Smooth muscle cell (in vitro differentiated cells): ENCODE data around the gene INO80D. TPM values are rescaled to one million over a fixed set of nuclear protein-coding genes. Genes with fewer than 3 reads are reported as not detected.
"Not testable (repeated sequence)": the region's sequence is repeated elsewhere in the genome, so short reads cannot be mapped to it uniquely, and the experiment has no call there.

ENCODE experiments used
- DNase-seq: peaks from one replicate; lab custom pipeline; 2025; ENCODE audit not compliant: unreplicated experiment; lab: John Stamatoyannopoulos, UW
- H2AFZ ChIP-seq: fragments of 200-600 bp; sonication (generic); 2 replicates; pipeline ENCODE4 v1.6.0; 2016; ENCODE audit warnings: antibody characterized with exemption, low read depth, mild to moderate bottlenecking
- H3F3A ChIP-seq: fragments of 200-600 bp; sonication (generic); 2 replicates; pipeline ENCODE4 v1.6.0; 2017; ENCODE audit warnings: antibody characterized with exemption, low read depth
- H3K27ac ChIP-seq: fragments of 200-600 bp; sonication (generic); 2 replicates; pipeline ENCODE4 v1.5.1; 2016; ENCODE audit warnings: low read depth, mild to moderate bottlenecking
- H3K27me3 ChIP-seq: fragments of 200-600 bp; sonication (generic); 2 replicates; pipeline ENCODE4 v1.6.1; 2016; ENCODE audit warnings: low read depth, mild to moderate bottlenecking
- H3K36me3 ChIP-seq: fragments of 200-600 bp; sonication (generic); 2 replicates; pipeline ENCODE4 v1.5.1; 2016; ENCODE audit warnings: low read depth
- H3K4me1 ChIP-seq: fragments of 200-600 bp; sonication (generic); 2 replicates; pipeline ENCODE4 v1.5.1; 2016; ENCODE audit warnings: low read depth
- H3K4me2 ChIP-seq: fragments of 200-600 bp; sonication (generic); 2 replicates; pipeline ENCODE4 v1.6.0; 2016; ENCODE audit warnings: mild to moderate bottlenecking
- H3K4me3 ChIP-seq: fragments of 200-600 bp; sonication (generic); 2 replicates; pipeline ENCODE4 v1.5.1; 2016; ENCODE audit warnings: mild to moderate bottlenecking
- H3K79me2 ChIP-seq: fragments of 200-600 bp; sonication (generic); 2 replicates; pipeline ENCODE4 v1.6.0; 2016; ENCODE audit warnings: low read depth, mild to moderate bottlenecking
- H3K9ac ChIP-seq: fragments of 200-600 bp; sonication (generic); 2 replicates; pipeline ENCODE4 v1.6.0; 2016; ENCODE audit warnings: low read depth
- H3K9me3 ChIP-seq: fragments of 200-600 bp; sonication (generic); replicated peaks from 2 replicates; pipeline ENCODE4 v1.5.1; 2016; ENCODE audit warnings: low read depth
- H4K20me1 ChIP-seq: fragments of 200-600 bp; sonication (generic); 2 replicates; pipeline ENCODE4 v1.6.0; 2016; ENCODE audit warnings: low read depth
- CTCF ChIP-seq: fragments of 200-600 bp; sonication (generic); IDR thresholded peaks from 2 replicates; pipeline ENCODE4 v1.5.1; 2017; ENCODE audit warnings: borderline replicate concordance, mild to moderate bottlenecking, antibody characterized with exemption; ENCODE audit not compliant: insufficient read depth, poor library complexity, severe bottlenecking
- WGBS: methylation state at CpG from one replicate; pipeline ENCODE4 v1.1.7; 2016; ENCODE audit warnings: low lambda C conversion rate; 5-methylcytosine and 5-hydroxymethylcytosine counted together
- polyA plus RNA-seq: library from polyadenylated mRNA; unstranded; fragments of >200 nt; fragmentation: Nextera tagmentation; extraction: Ambion mirVana; gene quantifications from 2 replicates; pipeline ENCODE4 v1.2.1, GENCODE V29; 2016
- total RNA-seq: library from RNA; depleted of rRNA; stranded (reverse); fragments of >200 nt; gene quantifications from 2 replicates; pipeline ENCODE4 v1.2.3, GENCODE V29; 2014

The INO80D gene
- total and polyA plus RNA-seq, 2 experiments from 2014 or later = 1.4 to 9.1 TPM

- Histone ChIP-seq H3K9ac (no peak overlapping the region), H3F3A (no peaks in the 10 kb centered on the region), H3K79me2 (peaks cover 86% of the 10 kb centered on the region), H3K4me1 (peaks cover 21% of the 10 kb centered on the region), H3K4me2 (no peak overlapping the region), H4K20me1 (peaks cover 66% of the 10 kb centered on the region), H2AFZ (no peak overlapping the region), H3K9me3 (no peaks in the 10 kb centered on the region), H3K27ac (no peak overlapping the region), H3K4me3 (no peak overlapping the region), H3K27me3 (no peaks in the 10 kb centered on the region), H3K36me3 (no peaks in the 10 kb centered on the region)
- WGBS = 51% methylated on average over 9 of the region's 9 CpGs
- no peak for TF ChIP-seq CTCF
- DNase-seq = no peak
Observed at GRCh38 chr2:206079699-206080465, 6.1 kb downstream of the INO80D start.

GRCh38 chr2:206077879-206078278 is 8.1 kb downstream of the INO80D start:
- H4K20me1 ChIP-seq = peaks cover 83% of the 10 kb centered on the region
- WGBS = 99% methylated on average over 5 of the region's 5 CpGs
- H3F3A ChIP-seq, H3K4me3 ChIP-seq, H2AFZ ChIP-seq, H3K4me2 ChIP-seq, H3K27ac ChIP-seq, H3K27me3 ChIP-seq, H3K4me1 ChIP-seq, H3K9me3 ChIP-seq, H3K36me3 ChIP-seq, H3K9ac ChIP-seq, DNase-seq: not testable (repeated sequence)
- H3K79me2 ChIP-seq = peaks cover 92% of the 10 kb centered on the region

GRCh38 chr2:206075113-206075512 is 10.9 kb downstream of the INO80D start:
- Histone ChIP-seq H3K4me1 (peaks cover 3% of the 10 kb centered on the region), H3K9ac (no peak overlapping the region), H3K27ac (no peak overlapping the region), H3K4me2 (no peak overlapping the region), H3K4me3 (no peak overlapping the region), H3F3A (no peaks in the 10 kb centered on the region), H3K79me2 (peaks cover 90% of the 10 kb centered on the region), H4K20me1 (peaks cover 82% of the 10 kb centered on the region), H3K9me3 (no peaks in the 10 kb centered on the region), H3K36me3 (no peaks in the 10 kb centered on the region), H3K27me3 (no peaks in the 10 kb centered on the region), H2AFZ (no peak overlapping the region)
- TF ChIP-seq CTCF = no peak
- 96% methylated on average over 1 of the region's 1 CpG for whole genome bisulfite sequencing
- no peak for DNase-seq

- H4K20me1 ChIP-seq = peaks cover 87% of the 10 kb centered on the region
- H3K9ac ChIP-seq = no peak overlapping the region
- H3F3A ChIP-seq = no peaks in the 10 kb centered on the region
- peaks cover 95% of the 10 kb centered on the region for H3K79me2 ChIP-seq
- no peak overlapping the region for H2AFZ ChIP-seq
- no peak overlapping the region for H3K4me3 ChIP-seq
- TF ChIP-seq CTCF = no peak
- no peak overlapping the region for H3K4me2 ChIP-seq
- H3K4me1 ChIP-seq = no peaks in the 10 kb centered on the region
- WGBS = 92% methylated on average over 1 of the region's 1 CpG
- H3K27ac ChIP-seq = no peak overlapping the region
- DNase-seq = no peak
- no peaks in the 10 kb centered on the region for H3K9me3 ChIP-seq
- no peaks in the 10 kb centered on the region for H3K36me3 ChIP-seq
- H3K27me3 ChIP-seq = no peaks in the 10 kb centered on the region
Observed at GRCh38 chr2:206071807-206072206, 14.2 kb downstream of the INO80D start.
